ENCODE measurements around the gene C17orf75.

GRCh38 chr17:32307658-32308057 lies 34.3 kb downstream of the C17orf75 start:
- TF ChIP-seq EZH2 (IDR thresholded peaks at IDR 0.05; ENCODE audit: insufficient read depth, poor library complexity, severe bottlenecking) (no peak), EZH2phosphoT487 (IDR thresholded peaks at IDR 0.05; ENCODE audit: insufficient read depth, low read depth) (no peak)
